D721Med (cell line): ENCODE results near the gene GRPEL1.

ENCODE experiments used
- DNase-seq: peaks from one replicate; pipeline ENCODE4 v3.0.0; 2011; ENCODE audit warnings: low spot score; ENCODE audit not compliant: insufficient read length
- FAIRE-seq: peaks from 2 replicates; lab custom pipeline; 2011; peaks lifted over from hg19 to GRCh38; lab: Jason Lieb, UNC
- CTCF ChIP-seq: IDR thresholded peaks from 2 replicates; pipeline ENCODE4 v1.5.1; 2012; ENCODE audit warnings: mild to moderate bottlenecking, control low read depth; ENCODE audit not compliant: insufficient read depth; ENCODE audit errors: missing control alignments

Gene GRPEL1

GRCh38 chr4:7017446-7018048 is 50.3 kb downstream of the GRPEL1 start:
- FAIRE-seq: no peak
- DNase-seq: no peak
- TF ChIP-seq CTCF: no peak

DNA sequence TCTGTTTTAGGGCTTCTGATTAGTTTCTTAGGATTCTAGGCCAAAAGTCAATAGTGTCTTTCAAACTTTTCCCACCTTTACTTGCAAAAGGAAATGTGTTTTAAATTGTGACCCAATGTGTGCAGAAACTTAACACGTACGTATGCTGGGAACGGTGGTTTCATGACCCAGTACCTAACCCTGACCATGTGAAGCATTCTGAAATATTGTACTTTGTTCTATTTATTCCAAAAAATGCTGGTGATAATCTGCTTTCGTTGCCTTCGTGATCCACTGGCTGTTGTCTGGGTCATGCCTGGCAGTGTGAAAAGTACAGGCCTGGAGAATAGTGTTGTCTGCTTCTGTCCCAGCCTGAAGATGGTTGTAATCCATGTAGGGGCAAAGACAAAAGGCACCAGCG is 51.4 kb downstream of the GRPEL1 start:
- DNase-seq (no peak), FAIRE-seq (no peak)
- TF ChIP-seq CTCF: no peak

GRCh38 chr4:7016086-7016485 is 51.8 kb downstream of the GRPEL1 start:
- DNase-seq (no peak), FAIRE-seq (no peak)
- TF ChIP-seq CTCF: no peak

GRCh38 chr4:7015383-7016035 is 52.4 kb downstream of the GRPEL1 start:
- FAIRE-seq (no peak), DNase-seq (no peak)
- no peak for TF ChIP-seq CTCF

DNA sequence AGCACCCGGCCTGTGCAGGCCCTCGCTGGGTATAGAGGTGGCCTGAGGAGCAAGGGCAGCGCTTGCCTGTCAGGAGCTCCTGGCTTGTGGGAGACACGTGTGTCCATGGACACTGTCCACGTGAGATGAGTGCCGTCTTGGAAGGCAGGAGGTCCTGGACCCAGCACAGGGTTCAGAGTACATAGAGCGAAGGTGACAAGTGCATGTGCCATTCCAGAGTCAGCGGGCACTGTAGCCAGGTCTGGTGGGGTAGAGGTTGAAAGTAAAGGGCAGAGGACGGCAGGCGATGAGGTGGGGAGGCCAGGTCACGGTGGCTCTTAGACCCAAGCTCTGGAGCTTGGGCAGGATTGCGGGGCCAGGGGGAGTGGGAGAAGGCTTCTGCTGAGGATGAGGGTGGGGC is 53.0 kb downstream of the GRPEL1 start:
- DNase-seq: no peak
- FAIRE-seq: no peak
- TF ChIP-seq CTCF: no peak

GRCh38 chr4:7013175-7013574 is 54.7 kb downstream of the GRPEL1 start:
- FAIRE-seq: no peak
- no peak for TF ChIP-seq CTCF
- no peak for DNase-seq

- FAIRE-seq (no peak), DNase-seq (no peak)
- no peak for TF ChIP-seq CTCF
Measured at GRCh38 chr4:7009564-7009963, 58.3 kb downstream of the GRPEL1 start.
